Skin of body (tissue), 2 donors: Measurements from ENCODE around the gene VAV1. TPM values are rescaled to one million over a fixed set of nuclear protein-coding genes. Genes with fewer than 3 reads are reported as not detected.

ENCODE experiments used
- DNase-seq: peaks from one replicate; lab custom pipeline; 2025; lab: John Stamatoyannopoulos, UW
- total RNA-seq: library from RNA; depleted of rRNA; stranded (reverse); fragments of >200 nt; gene quantifications from one replicate; pipeline ENCODE4 v1.2.3, GENCODE V29; 2014

Gene VAV1
- total RNA-seq, 1 donor from 2014 or later, result 4.7 TPM

DNA sequence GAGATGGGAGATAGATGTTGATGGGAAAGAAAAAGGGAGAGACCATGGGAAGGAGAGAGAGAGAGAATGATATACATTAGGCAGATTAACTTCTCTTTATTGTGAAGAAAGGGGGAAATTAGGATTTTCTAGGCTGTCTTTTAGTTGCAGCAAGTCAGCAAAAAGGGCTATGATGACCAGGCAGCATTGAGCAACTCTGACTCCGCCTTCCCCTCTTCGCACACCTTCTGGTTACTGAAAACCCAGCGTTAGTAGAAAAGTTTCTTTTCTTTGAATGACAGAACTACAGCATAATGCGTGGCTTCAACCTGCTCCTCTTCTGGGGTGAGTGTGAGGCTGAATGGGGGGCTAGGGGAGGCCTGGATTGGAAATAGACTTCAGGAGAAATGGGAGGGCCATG is 114.8 kb downstream of the VAV1 start, which contains the start of gene ADGRE1:
Gene ADGRE1 (plus strand): TSS at position 264 of the 400 bp plus-strand sequence. CDS start 30 bp downstream, at position 294.
- DNase-seq, result no peak

DNA sequence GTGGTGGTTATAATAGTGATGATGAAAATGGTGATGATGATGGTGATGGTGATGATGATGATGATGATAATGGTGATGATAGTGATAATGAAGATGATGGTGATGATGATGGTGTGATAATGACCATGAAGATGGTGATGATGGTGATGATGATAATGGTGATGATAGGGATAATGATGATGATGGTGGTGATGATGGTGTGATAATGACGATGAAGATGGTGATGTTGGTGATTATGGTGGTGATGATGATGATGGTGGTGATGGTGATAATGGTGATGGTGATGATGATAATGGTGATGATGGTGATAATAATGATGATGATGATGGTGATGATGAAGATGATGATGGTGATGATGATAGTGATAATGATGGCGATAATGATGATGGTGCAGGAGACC is 116.5 kb downstream of the VAV1 start:
- no peak for DNase-seq

DNA sequence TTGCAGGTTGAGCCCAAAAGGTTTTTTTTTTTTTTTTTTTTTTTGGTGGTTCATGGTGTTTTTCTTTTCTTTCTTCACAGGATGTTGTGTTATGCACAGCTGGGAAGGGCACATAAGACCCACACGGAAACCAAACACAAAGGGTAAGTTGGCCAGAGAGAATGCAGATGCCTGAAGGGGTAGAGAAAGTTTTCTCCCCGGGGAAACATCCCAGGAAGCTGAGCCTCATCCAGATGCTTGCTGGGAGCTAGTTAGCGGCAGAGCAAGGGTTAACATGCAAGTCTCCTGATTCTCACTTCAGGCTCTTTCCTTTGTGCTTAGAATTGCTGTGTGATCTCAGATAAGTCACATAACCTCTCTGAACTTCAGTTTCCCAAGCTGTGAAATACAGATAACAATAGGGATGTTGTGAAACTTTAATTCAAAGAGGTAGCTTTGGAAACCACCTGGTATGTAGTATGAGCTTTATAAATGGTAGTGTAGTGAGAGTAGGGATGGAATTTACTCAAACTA is 117.9 kb downstream of the VAV1 start:
- DNase-seq, result no peak

DNA sequence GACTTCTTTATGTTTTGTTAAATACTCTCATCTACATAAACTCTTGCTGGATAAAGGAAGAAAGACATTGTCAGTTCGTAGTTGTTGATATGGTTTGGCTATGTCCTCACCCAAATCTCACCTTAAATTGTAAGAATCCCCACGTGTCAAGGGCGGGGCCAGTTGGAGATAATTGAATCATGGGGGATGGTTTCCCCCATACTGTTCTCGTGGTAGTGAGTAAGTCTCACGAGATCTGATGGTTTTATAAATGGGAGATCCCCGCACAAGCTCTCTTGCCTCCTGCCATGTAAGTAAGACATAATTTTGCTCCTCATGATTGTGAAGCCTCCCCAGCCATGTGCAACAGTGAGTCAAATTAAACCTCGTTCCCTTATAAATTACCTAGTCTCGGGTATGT is 118.4 kb downstream of the VAV1 start:
- DNase-seq, result no peak

DNA sequence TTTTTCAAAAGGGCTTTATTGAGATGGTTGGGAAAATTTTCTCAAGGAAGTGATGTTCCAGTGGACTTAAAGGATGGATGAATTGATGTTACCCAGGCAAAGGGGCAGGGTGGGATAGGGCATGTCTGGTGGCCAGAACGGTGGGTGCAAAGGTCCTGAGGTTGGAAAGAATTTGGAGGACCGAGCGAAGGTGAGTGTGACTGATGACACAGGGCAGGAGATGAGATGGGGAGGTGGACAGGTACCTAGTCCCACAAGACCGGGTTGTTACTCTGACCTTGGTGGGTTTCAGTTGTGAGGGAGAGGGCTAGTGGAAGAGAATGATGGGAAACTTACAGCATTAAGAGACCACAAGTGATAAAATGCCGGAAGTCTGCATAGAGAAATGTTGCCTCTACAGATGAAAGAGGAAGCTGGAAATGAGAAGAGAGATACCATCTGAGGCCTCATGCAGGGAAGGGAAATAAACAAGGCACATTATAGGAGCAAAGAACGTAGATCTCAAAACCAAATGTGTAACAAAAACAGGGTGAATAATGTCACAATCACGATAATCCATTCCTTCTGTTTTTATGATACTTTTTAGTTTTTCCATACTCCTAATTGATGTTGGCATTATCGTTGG is 119.4 kb downstream of the VAV1 start:
- DNase-seq, result no peak

DNA sequence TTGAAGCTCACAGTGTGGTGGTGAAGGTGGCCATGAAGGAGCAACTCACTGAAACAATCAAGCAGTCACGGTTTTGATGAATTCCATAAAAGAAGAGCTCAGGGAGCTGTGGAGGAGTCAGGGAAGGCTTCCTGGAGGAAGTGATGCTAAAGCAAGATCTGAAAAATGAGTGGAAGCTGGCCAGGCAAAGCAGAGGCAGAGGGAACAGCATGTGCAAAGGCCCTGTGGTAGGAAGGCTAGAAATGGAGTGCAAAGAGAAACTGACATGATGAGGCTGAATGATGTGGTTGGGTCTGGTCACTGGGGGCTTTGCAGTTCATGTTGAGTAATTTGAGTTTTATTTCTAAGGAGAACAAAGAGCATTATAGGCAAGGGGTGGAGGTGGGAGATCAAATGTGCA is 121.8 kb downstream of the VAV1 start:
- DNase-seq, result no peak

DNA sequence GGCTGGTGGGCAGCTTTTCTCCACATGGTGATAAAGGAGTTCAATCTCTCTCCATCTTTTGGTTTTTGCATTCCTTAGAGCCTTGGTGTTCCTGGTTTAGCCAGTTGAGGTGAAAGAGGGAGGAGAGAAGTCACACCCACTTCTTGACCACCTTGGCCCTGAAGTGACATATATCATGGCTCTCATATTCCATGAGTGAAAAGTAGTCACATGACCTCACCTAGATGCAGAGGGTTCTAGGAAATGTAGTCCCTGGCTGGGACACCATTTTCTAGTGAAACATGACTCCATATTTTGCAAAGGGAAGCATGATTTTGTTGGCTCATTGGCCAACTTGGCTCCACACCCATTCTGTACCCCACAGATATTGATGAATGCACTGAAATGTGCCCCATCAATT is 130.9 kb downstream of the VAV1 start:
- DNase-seq, result no peak

DNA sequence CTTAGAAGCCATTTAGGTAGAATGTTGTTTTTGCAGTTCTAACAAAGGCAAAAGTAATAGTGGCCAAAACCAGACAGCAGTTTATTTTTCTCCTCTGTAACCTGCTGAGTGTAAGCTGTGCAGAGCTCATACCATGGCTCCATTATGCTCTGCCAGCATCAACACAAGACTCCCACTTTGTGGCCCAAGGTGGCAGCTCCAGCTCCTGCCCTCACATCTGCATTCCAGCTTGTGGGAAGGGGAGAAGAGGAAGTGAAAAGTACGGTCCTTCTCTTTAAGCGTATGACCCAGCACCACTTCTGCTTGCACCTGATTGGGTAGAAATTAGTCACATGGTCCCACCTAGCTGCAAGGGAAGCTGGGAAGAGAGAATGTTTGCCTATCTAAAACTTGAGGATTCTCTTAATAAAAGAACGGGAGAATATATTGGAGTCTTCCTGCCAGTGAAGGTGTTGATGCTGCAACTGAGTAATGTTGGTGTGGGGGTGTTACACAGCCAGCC is 134.1 kb downstream of the VAV1 start:
- no peak for DNase-seq

Other genes with a start within 250 kb of the VAV1 start
- gene TNFSF9, start 241.7 kb upstream of the VAV1 start, total RNA-seq, result 0.69 TPM
- 0.30 TPM for gene CD70, start 181.6 kb upstream of the VAV1 start, total RNA-seq
- gene TNFSF14, start 102.5 kb upstream of the VAV1 start, total RNA-seq, result 0.59 TPM
- 65.4 TPM for gene C3, start 52.1 kb upstream of the VAV1 start, total RNA-seq
- 19.7 TPM for gene GPR108, start 35.1 kb upstream of the VAV1 start, total RNA-seq
- 43.3 TPM for gene TRIP10, start 33.0 kb upstream of the VAV1 start, total RNA-seq
- 10.4 TPM for gene SH2D3A, start 5.3 kb upstream of the VAV1 start, total RNA-seq
- gene ADGRE1, start 114.9 kb downstream of the VAV1 start, total RNA-seq, result 0.79 TPM
- not detected for gene MBD3L2B, start 248.7 kb downstream of the VAV1 start, total RNA-seq